LNCaP clone FGC (cell line): ENCODE measurements around the gene FBXL7.

Experiments used
- DNase-seq: peaks from one replicate; pipeline ENCODE4 v3.0.0-alpha.2; 2011; ENCODE audit warnings: low read depth
- H3K4me3 ChIP-seq: 2 replicates; pipeline ENCODE4 v1.5.1; 2011; ENCODE audit warnings: mild to moderate bottlenecking, low read depth, low read length, control low read depth
- CTCF ChIP-seq: IDR thresholded peaks from 2 replicates; pipeline ENCODE4 v1.5.1; 2012; ENCODE audit warnings: mild to moderate bottlenecking; ENCODE audit not compliant: control insufficient read depth, insufficient read depth; ENCODE audit errors: extremely low read depth

Gene FBXL7

GRCh38 chr5:15463231-15463980 lies 36.6 kb upstream of the FBXL7 start:
- peak; percentile 17 for DNase-seq
- peak; percentile 84 for TF ChIP-seq CTCF
- no peak overlapping the region for H3K4me3 ChIP-seq

- 0 out of 2 replicates have a peak, but pooled peaks have one; percentile 8 for TF ChIP-seq CTCF
- no peak overlapping the region for H3K4me3 ChIP-seq
- DNase-seq = no peak
Measured at GRCh38 chr5:15472116-15472515, 27.9 kb upstream of the FBXL7 start.

GRCh38 chr5:15474143-15474719 lies 25.7 kb upstream of the FBXL7 start:
- DNase-seq = no peak
- no peak overlapping the region for H3K4me3 ChIP-seq
- no peak for TF ChIP-seq CTCF

- DNase-seq = no peak
- no peak for TF ChIP-seq CTCF
- H3K4me3 ChIP-seq = no peak overlapping the region
Measured at GRCh38 chr5:15475367-15475766, 24.6 kb upstream of the FBXL7 start.

- no peak overlapping the region for H3K4me3 ChIP-seq
- DNase-seq = no peak
- no peak for TF ChIP-seq CTCF
Measured at GRCh38 chr5:15476977-15477376, 23.0 kb upstream of the FBXL7 start.

GRCh38 chr5:15480436-15480835 lies 19.5 kb upstream of the FBXL7 start:
- TF ChIP-seq CTCF = no peak
- DNase-seq = no peak

More at GRCh38 chr5:15480436-15480835, 19.5 kb upstream of the FBXL7 start:
- no peak overlapping the region for H3K4me3 ChIP-seq
